Smooth muscle cell (in vitro differentiated cells): ENCODE measurements around the gene KANSL1. TPM values are rescaled to one million over a fixed set of nuclear protein-coding genes. Genes with fewer than 3 reads are reported as not detected.

ENCODE experiments used
- DNase-seq: peaks from one replicate; lab custom pipeline; 2025; ENCODE audit not compliant: unreplicated experiment; lab: John Stamatoyannopoulos, UW
- H2AFZ ChIP-seq: fragments of 200-600 bp; sonication (generic); 2 replicates; pipeline ENCODE4 v1.6.0; 2016; ENCODE audit warnings: antibody characterized with exemption, low read depth, mild to moderate bottlenecking
- H3F3A ChIP-seq: fragments of 200-600 bp; sonication (generic); 2 replicates; pipeline ENCODE4 v1.6.0; 2017; ENCODE audit warnings: antibody characterized with exemption, low read depth
- H3K27ac ChIP-seq: fragments of 200-600 bp; sonication (generic); 2 replicates; pipeline ENCODE4 v1.5.1; 2016; ENCODE audit warnings: low read depth, mild to moderate bottlenecking
- H3K27me3 ChIP-seq: fragments of 200-600 bp; sonication (generic); 2 replicates; pipeline ENCODE4 v1.6.1; 2016; ENCODE audit warnings: low read depth, mild to moderate bottlenecking
- H3K36me3 ChIP-seq: fragments of 200-600 bp; sonication (generic); 2 replicates; pipeline ENCODE4 v1.5.1; 2016; ENCODE audit warnings: low read depth
- H3K4me1 ChIP-seq: fragments of 200-600 bp; sonication (generic); 2 replicates; pipeline ENCODE4 v1.5.1; 2016; ENCODE audit warnings: low read depth
- H3K4me2 ChIP-seq: fragments of 200-600 bp; sonication (generic); 2 replicates; pipeline ENCODE4 v1.6.0; 2016; ENCODE audit warnings: mild to moderate bottlenecking
- H3K4me3 ChIP-seq: fragments of 200-600 bp; sonication (generic); 2 replicates; pipeline ENCODE4 v1.5.1; 2016; ENCODE audit warnings: mild to moderate bottlenecking
- H3K79me2 ChIP-seq: fragments of 200-600 bp; sonication (generic); 2 replicates; pipeline ENCODE4 v1.6.0; 2016; ENCODE audit warnings: low read depth, mild to moderate bottlenecking
- H3K9ac ChIP-seq: fragments of 200-600 bp; sonication (generic); 2 replicates; pipeline ENCODE4 v1.6.0; 2016; ENCODE audit warnings: low read depth
- H3K9me3 ChIP-seq: fragments of 200-600 bp; sonication (generic); replicated peaks from 2 replicates; pipeline ENCODE4 v1.5.1; 2016; ENCODE audit warnings: low read depth
- H4K20me1 ChIP-seq: fragments of 200-600 bp; sonication (generic); 2 replicates; pipeline ENCODE4 v1.6.0; 2016; ENCODE audit warnings: low read depth
- WGBS: methylation state at CpG from one replicate; pipeline ENCODE4 v1.1.7; 2016; ENCODE audit warnings: low lambda C conversion rate; 5-methylcytosine and 5-hydroxymethylcytosine counted together
- polyA plus RNA-seq: library from polyadenylated mRNA; unstranded; fragments of >200 nt; fragmentation: Nextera tagmentation; extraction: Ambion mirVana; gene quantifications from 2 replicates; pipeline ENCODE4 v1.2.1, GENCODE V29; 2016
- total RNA-seq: library from RNA; depleted of rRNA; stranded (reverse); fragments of >200 nt; gene quantifications from 2 replicates; pipeline ENCODE4 v1.2.3, GENCODE V29; 2014
- TF ChIP-seq, protein P1 (sequence below): fragments of 200-600 bp; sonication (generic); IDR thresholded peaks from 2 replicates; pipeline ENCODE4 v1.5.1; 2017; ENCODE audit warnings: borderline replicate concordance, mild to moderate bottlenecking, antibody characterized with exemption; ENCODE audit not compliant: insufficient read depth, poor library complexity, severe bottlenecking

Gene KANSL1
- total and polyA plus RNA-seq, 2 experiments from 2014 or later: 16.9 to 69.7 TPM

DNA sequence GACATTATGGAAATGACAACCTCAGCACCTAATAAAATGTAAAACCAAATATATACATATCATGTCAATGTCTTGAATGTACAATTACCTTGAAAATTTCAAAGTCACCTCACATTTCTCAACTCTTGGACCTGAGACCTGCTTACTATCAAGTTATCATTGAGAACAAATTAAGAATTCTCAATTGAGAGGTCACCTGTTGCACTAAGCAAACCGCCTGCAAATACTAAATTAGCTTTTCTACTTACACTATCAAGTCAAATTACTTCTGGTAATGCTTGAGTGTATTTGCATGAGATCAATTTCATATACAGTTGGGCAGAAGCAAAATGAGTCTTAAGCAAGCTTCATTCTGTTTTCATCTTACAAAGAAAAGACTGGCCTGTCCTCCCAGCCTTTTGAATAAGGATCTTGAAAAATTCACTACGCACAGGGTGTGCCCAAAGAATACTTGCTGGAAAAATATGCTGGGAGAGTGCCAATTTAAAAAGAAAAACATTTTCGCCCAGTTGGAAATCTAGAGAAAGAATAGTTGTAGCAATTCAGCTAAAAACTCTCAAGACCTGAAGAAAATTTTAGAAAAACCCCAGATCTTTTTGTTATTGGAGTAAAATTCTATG, 35.7 kb downstream of the KANSL1 start:
- no peak overlapping the region for H3K4me3 ChIP-seq
- peaks cover 100% of the 10 kb centered on the region for H4K20me1 ChIP-seq
- H3K36me3 ChIP-seq: no peaks in the 10 kb centered on the region
- TF ChIP-seq, protein P1, sequence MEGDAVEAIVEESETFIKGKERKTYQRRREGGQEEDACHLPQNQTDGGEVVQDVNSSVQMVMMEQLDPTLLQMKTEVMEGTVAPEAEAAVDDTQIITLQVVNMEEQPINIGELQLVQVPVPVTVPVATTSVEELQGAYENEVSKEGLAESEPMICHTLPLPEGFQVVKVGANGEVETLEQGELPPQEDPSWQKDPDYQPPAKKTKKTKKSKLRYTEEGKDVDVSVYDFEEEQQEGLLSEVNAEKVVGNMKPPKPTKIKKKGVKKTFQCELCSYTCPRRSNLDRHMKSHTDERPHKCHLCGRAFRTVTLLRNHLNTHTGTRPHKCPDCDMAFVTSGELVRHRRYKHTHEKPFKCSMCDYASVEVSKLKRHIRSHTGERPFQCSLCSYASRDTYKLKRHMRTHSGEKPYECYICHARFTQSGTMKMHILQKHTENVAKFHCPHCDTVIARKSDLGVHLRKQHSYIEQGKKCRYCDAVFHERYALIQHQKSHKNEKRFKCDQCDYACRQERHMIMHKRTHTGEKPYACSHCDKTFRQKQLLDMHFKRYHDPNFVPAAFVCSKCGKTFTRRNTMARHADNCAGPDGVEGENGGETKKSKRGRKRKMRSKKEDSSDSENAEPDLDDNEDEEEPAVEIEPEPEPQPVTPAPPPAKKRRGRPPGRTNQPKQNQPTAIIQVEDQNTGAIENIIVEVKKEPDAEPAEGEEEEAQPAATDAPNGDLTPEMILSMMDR: no peak
- no peak overlapping the region for H2AFZ ChIP-seq
- DNase-seq: no peak
- H3F3A ChIP-seq: peaks cover 24% of the 10 kb centered on the region
- H3K4me1 ChIP-seq: peaks cover 29% of the 10 kb centered on the region
- H3K4me2 ChIP-seq: no peak overlapping the region
- H3K9me3 ChIP-seq: no peaks in the 10 kb centered on the region
- no peaks in the 10 kb centered on the region for H3K27me3 ChIP-seq
- peak overlapping the region; percentile 9 for H3K27ac ChIP-seq
- peaks cover 100% of the 10 kb centered on the region for H3K79me2 ChIP-seq
- WGBS: 97% methylated on average over 3 of the region's 3 CpGs
- no peak overlapping the region for H3K9ac ChIP-seq

DNA sequence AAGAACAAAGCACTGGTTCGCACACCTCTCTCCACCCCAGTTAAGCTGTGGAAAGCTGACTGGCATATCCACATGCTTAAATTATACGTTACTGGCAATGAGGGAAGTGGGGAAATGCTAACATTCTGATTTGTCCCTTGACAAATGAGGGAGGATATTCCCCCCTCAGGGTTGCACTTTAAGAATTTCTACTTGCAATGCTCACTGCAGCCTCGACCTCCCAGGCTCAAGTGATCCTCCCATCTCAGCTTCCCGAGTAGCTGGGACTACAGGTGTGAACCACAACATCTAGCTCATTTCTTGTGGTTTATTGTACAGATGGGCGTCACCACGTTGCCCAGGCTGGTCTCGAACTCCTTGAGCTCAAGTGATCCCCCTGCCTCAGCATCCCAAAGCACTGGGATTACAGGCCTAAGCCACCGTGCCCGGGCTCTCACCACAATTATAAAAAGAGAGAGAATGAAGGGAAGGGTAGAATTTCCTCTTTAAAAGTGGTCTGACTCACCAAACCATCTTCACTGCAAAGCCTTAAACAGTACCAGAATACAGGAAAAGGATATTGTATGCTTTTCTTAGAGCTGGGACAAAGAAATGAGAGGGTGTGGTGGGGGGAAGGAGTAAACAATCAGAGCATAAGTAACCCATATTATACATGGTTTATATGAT, 38.9 kb downstream of the KANSL1 start:
- Histone ChIP-seq H3K36me3 (no peaks in the 10 kb centered on the region), H3K9me3 (no peaks in the 10 kb centered on the region), H4K20me1 (peaks cover 100% of the 10 kb centered on the region), H3F3A (peaks cover 15% of the 10 kb centered on the region), H3K79me2 (peaks cover 100% of the 10 kb centered on the region), H3K4me2 (no peak overlapping the region), H3K4me3 (no peak overlapping the region), H3K27ac (peak overlapping the region; percentile 4), H3K27me3 (no peaks in the 10 kb centered on the region), H3K4me1 (peaks cover 28% of the 10 kb centered on the region), H2AFZ (no peak overlapping the region), H3K9ac (no peak overlapping the region)
- 35% methylated on average over 9 of the region's 9 CpGs for WGBS
- TF ChIP-seq, protein P1: no peak
- DNase-seq: no peak

DNA sequence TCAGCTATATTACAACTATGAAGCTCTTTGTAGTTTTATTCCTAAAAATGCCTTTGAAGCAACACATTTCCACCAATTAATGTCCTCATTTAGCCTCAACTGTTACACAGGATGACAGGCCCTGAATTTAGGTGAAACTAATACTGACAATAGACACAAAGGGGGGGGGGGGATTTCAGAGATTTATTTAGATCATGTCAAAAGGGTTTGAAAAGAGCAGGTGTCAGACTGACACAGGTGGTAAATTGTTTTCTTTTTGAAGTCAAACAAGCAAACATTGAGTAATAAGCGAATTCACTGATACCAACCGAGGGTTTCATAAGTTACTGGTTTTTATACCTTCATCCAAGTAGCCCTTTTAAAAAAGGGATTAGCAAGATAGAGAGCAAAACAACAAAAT, 40.8 kb downstream of the KANSL1 start:
- H3K79me2 ChIP-seq: peaks cover 100% of the 10 kb centered on the region
- H3K9me3 ChIP-seq: no peaks in the 10 kb centered on the region
- H3K27ac ChIP-seq: no peak overlapping the region
- no peak overlapping the region for H3K4me3 ChIP-seq
- H3K9ac ChIP-seq: no peak overlapping the region
- H3K4me2 ChIP-seq: no peak overlapping the region
- peaks cover 26% of the 10 kb centered on the region for H3K4me1 ChIP-seq
- 83% methylated on average over 2 of the region's 2 CpGs for WGBS
- peaks cover 10% of the 10 kb centered on the region for H3F3A ChIP-seq
- H3K27me3 ChIP-seq: no peaks in the 10 kb centered on the region
- no peak for DNase-seq
- no peak overlapping the region for H2AFZ ChIP-seq
- TF ChIP-seq, protein P1: no peak
- H3K36me3 ChIP-seq: no peaks in the 10 kb centered on the region
- peaks cover 100% of the 10 kb centered on the region for H4K20me1 ChIP-seq

DNA sequence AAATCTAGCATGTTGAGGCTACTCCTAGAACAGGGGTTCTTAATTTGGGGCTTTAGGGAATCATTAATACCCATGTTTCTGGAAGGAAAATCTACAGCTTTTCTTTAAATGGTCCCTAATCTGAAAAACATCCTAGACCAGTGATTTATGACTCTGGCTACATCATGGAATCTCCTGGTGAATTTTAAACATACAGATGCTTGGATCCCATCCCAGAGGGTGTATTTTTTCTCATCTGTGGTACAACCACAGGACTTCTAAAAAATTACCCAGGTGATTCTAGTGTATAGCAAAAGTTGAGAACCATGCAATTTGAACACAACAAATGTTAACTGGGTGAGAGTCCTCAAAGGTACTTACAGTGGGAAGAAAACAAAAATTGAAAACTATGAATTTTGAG, 41.5 kb downstream of the KANSL1 start:
- no peaks in the 10 kb centered on the region for H3K9me3 ChIP-seq
- H3K27ac ChIP-seq: no peak overlapping the region
- H3F3A ChIP-seq: peaks cover 10% of the 10 kb centered on the region
- no peaks in the 10 kb centered on the region for H3K27me3 ChIP-seq
- peaks cover 100% of the 10 kb centered on the region for H3K79me2 ChIP-seq
- H3K4me1 ChIP-seq: peaks cover 23% of the 10 kb centered on the region
- no peak overlapping the region for H2AFZ ChIP-seq
- H3K36me3 ChIP-seq: no peaks in the 10 kb centered on the region
- DNase-seq: no peak
- H4K20me1 ChIP-seq: peaks cover 100% of the 10 kb centered on the region
- no peak overlapping the region for H3K9ac ChIP-seq
- H3K4me2 ChIP-seq: no peak overlapping the region
- H3K4me3 ChIP-seq: no peak overlapping the region
- TF ChIP-seq, protein P1: no peak
